Chondrocyte (in vitro differentiated cells): Measurements from ENCODE around the gene PMFBP1. TPM values are rescaled to one million over a fixed set of nuclear protein-coding genes. Genes with fewer than 3 reads are reported as not detected.
"Not testable (repeated sequence)": the region's sequence is repeated elsewhere in the genome, so short reads cannot be mapped to it uniquely, and the experiment has no call there.

Experiments
- DNase-seq: peaks from one replicate; pipeline ENCODE4 v3.0.0; 2021; ENCODE audit warnings: mixed read lengths, low spot score
- H3K27ac Mint-ChIP-seq: one replicate; pipeline ENCODE4 v1.8.0; 2021; ENCODE audit warnings: mild to moderate bottlenecking, moderate library complexity, mixed read lengths; ENCODE audit not compliant: unreplicated experiment
- H3K27me3 Mint-ChIP-seq: 2 replicates; pipeline ENCODE4 v1.8.0; 2021; ENCODE audit warnings: low read depth, mixed read lengths
- H3K36me3 Mint-ChIP-seq: 2 replicates; pipeline ENCODE4 v1.8.0; 2021; ENCODE audit warnings: low read depth, mixed read lengths
- H3K4me1 Mint-ChIP-seq: 2 replicates; pipeline ENCODE4 v1.8.0; 2021; ENCODE audit warnings: low read depth, mild to moderate bottlenecking, mixed read lengths
- H3K4me3 Mint-ChIP-seq: one replicate; pipeline ENCODE4 v1.8.0; 2021; ENCODE audit warnings: mild to moderate bottlenecking, moderate library complexity, mixed read lengths; ENCODE audit not compliant: unreplicated experiment
- H3K9me3 Mint-ChIP-seq: 2 replicates; pipeline ENCODE4 v1.8.0; 2021; ENCODE audit warnings: low read depth, mixed read lengths
- CTCF ChIP-seq: fragments of 200-600 bp; sonication (generic); IDR thresholded peaks from 2 replicates; pipeline ENCODE4 v1.5.0; 2021; ENCODE audit warnings: antibody characterized with exemption, mild to moderate bottlenecking, moderate library complexity
- total RNA-seq: library from RNA; stranded (reverse); gene quantifications from 3 replicates; pipeline ENCODE4 v1.2.1, GENCODE V29; 2021

PMFBP1 gene
- total RNA-seq, 1 donor from 2014 or later: 0.30 TPM

- DNase-seq: no peak
- Mint-ChIP-seq H3K4me3 (no peak overlapping the region), H3K9me3 (peaks cover 3% of the 10 kb centered on the region), H3K36me3 (peaks cover 23% of the 10 kb centered on the region), H3K27me3 (no peaks in the 10 kb centered on the region), H3K4me1 (no peaks in the 10 kb centered on the region), H3K27ac (no peak overlapping the region)
- no peak for TF ChIP-seq CTCF
Observed at GRCh38 chr16:72083778-72084404, 88.1 kb downstream of the PMFBP1 start.

GRCh38 chr16:72076991-72077706, 94.8 kb downstream of the PMFBP1 start:
- H3K27ac Mint-ChIP-seq, H3K27me3 Mint-ChIP-seq, H3K36me3 Mint-ChIP-seq, DNase-seq, H3K9me3 Mint-ChIP-seq, H3K4me3 Mint-ChIP-seq, H3K4me1 Mint-ChIP-seq: not testable (repeated sequence)

DNA sequence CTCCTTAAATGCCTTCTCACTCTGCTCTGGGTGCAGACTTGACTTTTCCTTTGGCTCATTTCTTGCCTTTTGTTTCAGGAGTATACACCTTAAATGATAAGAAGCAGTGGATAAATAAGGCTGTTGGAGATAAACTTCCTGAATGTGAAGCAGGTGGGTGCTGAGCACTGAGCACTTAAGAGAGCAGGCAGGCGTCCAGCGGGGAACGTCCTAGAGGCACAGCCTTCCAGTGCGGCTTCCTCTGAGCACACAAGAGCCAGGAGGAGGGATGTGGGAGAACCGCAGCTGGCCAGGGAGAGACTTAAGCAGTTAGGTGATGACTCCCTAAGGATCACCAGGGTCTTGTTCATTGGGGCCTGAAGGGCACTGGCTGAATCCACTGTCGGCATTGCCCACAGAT, 96.9 kb downstream of the PMFBP1 start:
- H3K4me3 Mint-ChIP-seq, H3K27me3 Mint-ChIP-seq: not testable (repeated sequence)

GRCh38 chr16:72073560-72074230, 98.3 kb downstream of the PMFBP1 start:
- H3K4me1 Mint-ChIP-seq: peaks cover 4% of the 10 kb centered on the region
- no peak overlapping the region for H3K27ac Mint-ChIP-seq
- no peaks in the 10 kb centered on the region for H3K27me3 Mint-ChIP-seq
- peaks cover 1% of the 10 kb centered on the region for H3K36me3 Mint-ChIP-seq
- H3K4me3 Mint-ChIP-seq: no peak overlapping the region
- no peak for DNase-seq
- no peaks in the 10 kb centered on the region for H3K9me3 Mint-ChIP-seq
- no peak for TF ChIP-seq CTCF

More for the DNA sequence above, 96.9 kb downstream of the PMFBP1 start:
- H3K27ac Mint-ChIP-seq, H3K9me3 Mint-ChIP-seq, DNase-seq, H3K36me3 Mint-ChIP-seq, H3K4me1 Mint-ChIP-seq: not testable (repeated sequence)

GRCh38 chr16:72072514-72073342, 99.2 kb downstream of the PMFBP1 start:
- Mint-ChIP-seq H3K27ac (no peak overlapping the region), H3K36me3 (no peaks in the 10 kb centered on the region), H3K4me1 (peaks cover 4% of the 10 kb centered on the region)

More at GRCh38 chr16:72072514-72073342, 99.2 kb downstream of the PMFBP1 start:
- H3K4me3 Mint-ChIP-seq: no peak overlapping the region
- no peak for TF ChIP-seq CTCF
- H3K9me3 Mint-ChIP-seq: no peaks in the 10 kb centered on the region
- no peak for DNase-seq
- H3K27me3 Mint-ChIP-seq: no peaks in the 10 kb centered on the region

Other genes with a start within 250 kb of the PMFBP1 start
- not detected in 3 replicates for gene PKD1L3, start 171.8 kb downstream of the PMFBP1 start, total RNA-seq
- 4.1 to 5.7 TPM (median 4.6 TPM) in 3 replicates for gene DHODH, start 163.4 kb downstream of the PMFBP1 start, total RNA-seq
- gene HP, start 117.7 kb downstream of the PMFBP1 start, total RNA-seq: not detected in 3 replicates
- not detected in 3 replicates for gene HPR, start 108.9 kb downstream of the PMFBP1 start, total RNA-seq
- 5.1 to 8.7 TPM (median 7.1 TPM) in 3 replicates for gene TXNL4B, start 78.5 kb downstream of the PMFBP1 start, total RNA-seq
- gene DHX38, start 78.3 kb downstream of the PMFBP1 start, total RNA-seq: 44.9 to 60.8 TPM (median 51.0 TPM) in 3 replicates